K562 (cell line): ENCODE results near the gene SLC30A7. TPM values are rescaled to one million over a fixed set of nuclear protein-coding genes. Genes with fewer than 3 reads are reported as not detected.

ENCODE experiments used
- ATAC-seq: fragments of 200-7000 bp; cut with Tn5 transposase; 3 replicates; pipeline ENCODE4 v1.9.1; 2020; ENCODE audit warnings: moderate library complexity
- BruUV-seq: library from RNA; stranded (reverse); fragments of 400-500 nt; replicated peaks from 2 replicates; lab custom pipeline; 2021; lab: Mats Ljungman, UMichigan
- CTCF ChIA-PET: fragments of 300-600 bp; formaldehyde crosslinking; extraction: SDS; loops from one replicate; lab custom pipeline; 2021; ENCODE audit warnings: low intra/inter-chr PET ratio; lab: Yijun Ruan, JAX
- POLR2A ChIA-PET: fragments of 300-600, 350-650 bp; sonication (Branson Sonifier 250); formaldehyde crosslinking; extraction: SDS; loops from one replicate; lab custom pipeline; 2021; ENCODE audit warnings: antibody characterized with exemption, inconsistent platforms; lab: Yijun Ruan, JAX
- DNase-seq, 4 experiments: peaks; one replicate each; pipeline versions ENCODE4 v3.0.0 to v3.0.0-alpha.2; 2011 to 2018; ENCODE audit warnings: low spot score in 3 of 4, mixed read lengths in 3 of 4; ENCODE audit errors: extremely low read depth in 1 of 4
- FAIRE-seq: peaks from 2 replicates; lab custom pipeline; 2011; peaks lifted over from hg19 to GRCh38; lab: Jason Lieb, UNC
- H2AFZ ChIP-seq: 2 replicates; pipeline ENCODE4 v1.6.0; 2011; ENCODE audit warnings: low read depth, low read length, control low read depth, inconsistent platforms
- H3K27ac ChIP-seq: fragments of 200-600 bp; 3 replicates; pipeline ENCODE4 v1.8.0; 2011; ENCODE audit warnings: low read depth, mild to moderate bottlenecking, control low read depth, inconsistent platforms, low read length, moderate library complexity, mixed read lengths; ENCODE audit errors: extremely low read depth
- H3K27me3 ChIP-seq, 2 experiments: fragments of 300-600 bp in 1 of 2; 2 replicates in 1 of 2; 3 replicates in 1 of 2; pipeline versions ENCODE4 v1.6.0 to v1.8.0; 2011; ENCODE audit warnings: inconsistent platforms in 2 of 2, low read length in 2 of 2, mild to moderate bottlenecking in 1 of 2, mixed read lengths in 1 of 2, moderate library complexity in 1 of 2; ENCODE audit not compliant: control insufficient read depth in 2 of 2, insufficient read depth in 2 of 2
- H3K36me3 ChIP-seq: fragments of 300-600 bp; 3 replicates; pipeline ENCODE4 v1.8.0; 2011; ENCODE audit warnings: mild to moderate bottlenecking, low read length, inconsistent platforms; ENCODE audit not compliant: control insufficient read depth, insufficient read depth
- H3K4me1 ChIP-seq, 2 experiments: fragments of 200-600 bp in 1 of 2; replicated peaks in 1 of 2; 2 replicates in 1 of 2; 3 replicates in 1 of 2; pipeline versions ENCODE4 v1.5.1 to v1.8.0; 2011; ENCODE audit warnings: inconsistent platforms in 2 of 2, low read length in 2 of 2, mild to moderate bottlenecking in 1 of 2, mixed read lengths in 1 of 2, moderate library complexity in 1 of 2; ENCODE audit not compliant: control insufficient read depth in 2 of 2, insufficient read depth in 2 of 2
- H3K4me2 ChIP-seq: 2 replicates; pipeline ENCODE4 v1.6.1; 2011; ENCODE audit warnings: low read length, control low read depth, inconsistent platforms, mixed read lengths; ENCODE audit not compliant: insufficient read depth
- H3K4me3 ChIP-seq: fragments of 200-600 bp; sonication (generic), shearing (Covaris generic); 2 replicates; pipeline ENCODE4 v1.5.1; 2016; ENCODE audit warnings: control low read depth, inconsistent platforms
- H3K79me2 ChIP-seq: fragments of 200-600 bp; 3 replicates; pipeline ENCODE4 v1.8.0; 2011; ENCODE audit warnings: low read length, inconsistent platforms; ENCODE audit not compliant: control insufficient read depth, insufficient read depth
- H3K9ac ChIP-seq, 2 experiments: 2 replicates each; pipeline versions ENCODE4 v1.6.0 to v1.6.1; 2011; ENCODE audit warnings: low read depth in 2 of 2, low read length in 2 of 2, control low read depth in 1 of 2, inconsistent platforms in 1 of 2, mild to moderate bottlenecking in 1 of 2, mixed read lengths in 1 of 2; ENCODE audit not compliant: insufficient read depth in 1 of 2
- H3K9me1 ChIP-seq: one replicate; pipeline ENCODE4 v1.6.0; 2011; ENCODE audit warnings: inconsistent platforms, mild to moderate bottlenecking, low read length, moderate library complexity; ENCODE audit not compliant: control insufficient read depth, insufficient read depth
- H3K9me3 ChIP-seq: replicated peaks from 2 replicates; pipeline ENCODE4 v1.5.1; 2011; ENCODE audit warnings: low read depth, low read length, inconsistent platforms; ENCODE audit not compliant: control insufficient read depth, insufficient read depth
- H4K20me1 ChIP-seq: replicated peaks from 2 replicates; pipeline ENCODE4 v1.6.1; 2011; ENCODE audit warnings: low read length, inconsistent platforms, mixed read lengths; ENCODE audit not compliant: control insufficient read depth, insufficient read depth
- BRD4 ChIP-seq: fragments of 200-600 bp; sonication (generic); IDR thresholded peaks from 2 replicates; pipeline ENCODE4 v1.6.1; 2017; ENCODE audit warnings: inconsistent platforms
- GATA2 ChIP-seq: sonication (generic); formaldehyde crosslinking; IDR thresholded peaks from 2 replicates; pipeline ENCODE4 v1.4.0; 2020; ENCODE audit warnings: mild to moderate bottlenecking, missing genetic modification reagents
- MIER1 ChIP-seq: fragments of 450-650 bp; IDR thresholded peaks from 2 replicates; pipeline ENCODE4 v1.6.1; 2016; ENCODE audit warnings: antibody characterized with exemption, mild to moderate bottlenecking, low read depth
- PHF21A ChIP-seq: fragments of 450-650 bp; IDR thresholded peaks from 2 replicates; pipeline ENCODE4 v1.6.1; 2017; ENCODE audit warnings: low read depth, borderline replicate concordance
- PYGO2 ChIP-seq: fragments of 450-650 bp; IDR thresholded peaks from 2 replicates; pipeline ENCODE4 v1.6.1; 2016; ENCODE audit warnings: mild to moderate bottlenecking, missing genetic modification characterization, moderate library complexity, missing compliant biosample characterization
- RCOR1 ChIP-seq, 2 experiments: IDR thresholded peaks; 2 replicates each; pipeline ENCODE4 v1.6.1; 2012; ENCODE audit warnings: low read depth in 2 of 2, low read length in 2 of 2, borderline replicate concordance in 1 of 2, improper control_type of control experiment in 1 of 2
- RNF219 ChIP-seq: fragments of 250-450 bp; sonication (Bioruptor Pico); IDR thresholded peaks from 2 replicates; pipeline ENCODE4 v1.5.0; 2022; ENCODE audit warnings: mild to moderate bottlenecking
- SMAD3 ChIP-seq: fragments of 450-650 bp; formaldehyde crosslinking; conservative IDR thresholded peaks from 2 replicates; pipeline ENCODE4 v1.4.0; 2020; ENCODE audit warnings: mild to moderate bottlenecking
- SMC3 ChIP-seq: conservative IDR thresholded peaks from 2 replicates; pipeline ENCODE4 v1.6.1; 2011; ENCODE audit warnings: low read depth, low read length, improper control_type of control experiment; ENCODE audit not compliant: insufficient read depth
- SRF ChIP-seq, 2 experiments: fragments of 250-450, 450-650 bp in 1 of 2; sonication (Bioruptor Pico) in 1 of 2; sonication (generic) in 1 of 2; formaldehyde crosslinking; IDR thresholded peaks; 2 replicates each; pipeline versions ENCODE4 v1.5.0 to v1.5.1; 2020 to 2022; ENCODE audit warnings: mild to moderate bottlenecking in 1 of 2, missing genetic modification reagents in 1 of 2
- TAF9B ChIP-seq: fragments of 450-650 bp; IDR thresholded peaks from 2 replicates; pipeline ENCODE4 v1.6.1; 2018; ENCODE audit warnings: mild to moderate bottlenecking; ENCODE audit not compliant: partially characterized antibody
- TCFL5 ChIP-seq: fragments of 250-450 bp; sonication (Bioruptor Pico); conservative IDR thresholded peaks from 2 replicates; pipeline ENCODE4 v1.6.1; 2021; ENCODE audit warnings: mild to moderate bottlenecking, moderate library complexity, matching md5 sums
- ZBTB8A ChIP-seq: fragments of 450-650 bp; IDR thresholded peaks from 2 replicates; pipeline ENCODE4 v1.6.1; 2018; ENCODE audit warnings: mild to moderate bottlenecking, moderate library complexity; ENCODE audit not compliant: partially characterized antibody
- ZNF140 ChIP-seq: fragments of 250-450 bp; sonication (Bioruptor Pico); IDR thresholded peaks from 2 replicates; pipeline ENCODE4 v1.8.0; 2021; ENCODE audit warnings: moderate library complexity, mild to moderate bottlenecking, inconsistent platforms
- ZNF24 ChIP-seq: fragments of 450-650 bp; IDR thresholded peaks from 2 replicates; pipeline ENCODE4 v1.6.1; 2016
- ZNF263 ChIP-seq: sonication (generic); formaldehyde crosslinking; IDR thresholded peaks from 2 replicates; pipeline ENCODE4 v1.8.0; 2022; ENCODE audit warnings: mild to moderate bottlenecking, missing genetic modification reagents, borderline replicate concordance
- WGBS: fragments of 100-300 bp; shearing (Covaris generic); methylation state at CpG from one replicate; pipeline ENCODE4 v1.1.6; 2016; ENCODE audit warnings: low coverage, mixed read lengths; ENCODE audit not compliant: insufficient coverage; ENCODE audit errors: missing lambda C conversion rate; 5-methylcytosine and 5-hydroxymethylcytosine counted together
- in situ Hi-C: fragments of 300-500 bp; cut with MboI; formaldehyde crosslinking; loops from 4 replicates; pipeline ENCODE4 v1.15.0; 2018; ENCODE audit warnings: inconsistent platforms, mixed read lengths
- intact Hi-C: fragments of 100-400 bp; cut with micrococcal nuclease; formaldehyde crosslinking; loops from 2 replicates; pipeline ENCODE4 v1.14.2; 2022
- polyA plus RNA-seq, 8 experiments: library from polyadenylated mRNA; depleted of rRNA in 4 of 8; stranded (reverse) in 5 of 8; unstranded in 3 of 8; fragments of >200 nt; fragmentation: Nextera tagmentation in 2 of 8; fragmentation: Illumina TruSeq in 1 of 8; extraction: Ambion mirVana in 2 of 8; extraction: Trizol in 1 of 8; gene quantifications; 2 replicates each; pipeline versions ENCODE4 v1.2.1 to v1.2.3, GENCODE V29; 2011 to 2014; ENCODE audit warnings: inconsistent platforms in 1 of 8, missing spikeins in 1 of 8
- total RNA-seq, 7 experiments: library from RNA; depleted of rRNA in 6 of 7; stranded (reverse); fragments of >200 nt in 6 of 7; fragmentation: Illumina TruSeq in 2 of 7; extraction: Trizol in 2 of 7; gene quantifications; 2 replicates each; pipeline versions ENCODE4 v1.2.1 to v1.2.3, GENCODE V29; 2011 to 2021; ENCODE audit warnings: low replicate concordance in 1 of 7

Gene SLC30A7
- total and polyA plus RNA-seq, 9 of the 15 experiments (the other 6 are each of a cell fraction or from before 2014, with no cell fraction given) = 3.5 to 17.1 (median 7.2) TPM

DNA sequence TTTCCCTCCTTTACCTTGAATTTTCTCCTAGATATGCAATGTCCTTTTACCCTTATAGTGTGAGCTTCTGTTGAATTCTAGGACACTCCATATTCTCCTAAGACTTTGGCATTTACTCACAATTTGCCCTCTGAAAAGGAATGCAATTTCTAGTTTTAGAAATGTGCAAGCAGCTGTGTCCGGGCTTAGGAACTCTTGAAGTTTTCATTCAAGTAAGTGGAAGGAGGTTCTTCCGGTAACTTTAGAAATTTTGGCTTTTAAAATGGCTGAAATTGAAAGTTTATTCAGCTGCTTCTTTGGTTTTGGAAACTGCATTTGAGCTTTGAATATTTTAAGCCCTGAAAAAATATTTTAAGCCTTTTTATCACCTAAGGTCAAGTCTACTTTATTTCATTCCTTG is 73.4 kb downstream of the SLC30A7 start:
- BruUV-seq = no TSS peak
- ChIA-PET POLR2A (interaction anchor here (1.0 to 1.1 kb wide), 2 partner anchors 9 to 10 kb away, joined by 3 to 9 read pairs; no protein-coding TSS in a partner anchor), CTCF (no interaction called here)
- DNase-seq (no peak), FAIRE-seq (no peak), ATAC-seq (no peak)
- intact Hi-C loops = no loop called here
- TF ChIP-seq ZNF24 = no peak
- no peak for TF ChIP-seq PYGO2 (tag)
- no peak for TF ChIP-seq ZNF263
- TF ChIP-seq RCOR1 (IDR thresholded peaks at IDR 0.05; ENCODE audit: borderline replicate concordance in 1 of 2, low read depth in 2 of 2, low read length in 2 of 2) = no peak
- no peak for TF ChIP-seq BRD4
- Histone ChIP-seq H2AFZ (no peak overlapping the region), H3K9ac (no peak overlapping the region), H3K79me2 (no peaks in the 10 kb centered on the region), H3K27ac (no peak overlapping the region), H3K4me1 (peaks cover 0 to 7% of the 10 kb centered on the region in 2 experiments; a peak in 1 of 5 replicates), H3K9me3 (no peaks in the 10 kb centered on the region), H3K9me1 (no peaks in the 10 kb centered on the region), H4K20me1 (no peaks in the 10 kb centered on the region), H3K36me3 (peaks cover 40% of the 10 kb centered on the region; the same call in 2 of the 3 replicates), H3K4me2 (no peak overlapping the region), H3K4me3 (no peak overlapping the region), H3K27me3 (no peaks in the 10 kb centered on the region)
- 90% methylated on average over 2 of the region's 2 CpGs for WGBS
- in situ Hi-C loops = no loop called here

GRCh38 chr1:100971021-100971420 is 75.1 kb downstream of the SLC30A7 start:
- intact Hi-C loops (no loop called here), in situ Hi-C loops (no loop called here)
- H3K4me1 ChIP-seq = peaks cover 0 to 7% of the 10 kb centered on the region in 2 experiments; a peak in 1 of 5 replicates
- DNase-seq (no peak), ATAC-seq (peak; percentile 69), FAIRE-seq (no peak)
- no peak overlapping the region for H3K4me2 ChIP-seq
- peaks cover 36% of the 10 kb centered on the region; the same call in 2 of the 3 replicates for H3K36me3 ChIP-seq
- ChIA-PET POLR2A (no interaction called here), CTCF (no interaction called here)
- no peaks in the 10 kb centered on the region for H3K9me3 ChIP-seq
- no peak overlapping the region for H3K27ac ChIP-seq
- H3K4me3 ChIP-seq = no peak overlapping the region
- H2AFZ ChIP-seq = peak overlapping the region; percentile 47; the same call in 1 of the 2 replicates
- no peaks in the 10 kb centered on the region for H3K27me3 ChIP-seq
- no peaks in the 10 kb centered on the region for H4K20me1 ChIP-seq
- H3K79me2 ChIP-seq = no peaks in the 10 kb centered on the region
- H3K9me1 ChIP-seq = no peaks in the 10 kb centered on the region
- 62% methylated on average over 1 of the region's 1 CpG for WGBS
- peak overlapping the region in 1 of 2 experiments; percentile 14; a peak in 1 of 4 replicates for H3K9ac ChIP-seq
- no TSS peak for BruUV-seq
- TF ChIP-seq GATA2 (CRISPR knock-in tag) (no peak), SRF (CRISPR knock-in tag; IDR thresholded peaks at IDR 0.05) (no peak), MIER1 (no peak), RNF219 (no peak), ZNF140 (CRISPR knock-in tag) (no peak), ZBTB8A (no peak), SMAD3 (CRISPR knock-in tag) (no peak), TCFL5 (CRISPR knock-in tag) (no peak), TAF9B (no peak), SMC3 (no peak), PHF21A (no peak)
